Panc1 (cell line): ENCODE measurements around the gene PDE1A. TPM values are rescaled to one million over a fixed set of nuclear protein-coding genes. Genes with fewer than 3 reads are reported as not detected.

Experiments
- ATAC-seq: fragments of 200-7000 bp; cut with Tn5 transposase; 2 replicates; pipeline ENCODE4 v1.9.1; 2020; ENCODE audit warnings: mild to moderate bottlenecking, moderate library complexity
- BruUV-seq: library from RNA; stranded (reverse); fragments of 400-500 nt; replicated peaks from 2 replicates; lab custom pipeline; 2021; lab: Mats Ljungman, UMichigan
- CTCF ChIA-PET: fragments of 300-600 bp; sonication (Branson Sonifier 250); formaldehyde crosslinking; loops from one replicate; lab custom pipeline; 2022; ENCODE audit warnings: antibody characterized with exemption; lab: Charles Lee
- POLR2A ChIA-PET: fragments of 300-600 bp; sonication (Branson Sonifier 250); formaldehyde crosslinking; loops from one replicate; lab custom pipeline; 2022; ENCODE audit warnings: antibody characterized with exemption; lab: Charles Lee
- DNase-seq: peaks from one replicate; pipeline ENCODE4 v3.0.0-alpha.2; 2010; ENCODE audit warnings: low read depth, low spot score
- H3K27ac ChIP-seq: 2 replicates; pipeline ENCODE4 v1.5.1; 2011; ENCODE audit warnings: mild to moderate bottlenecking, low read length, inconsistent platforms
- H3K27me3 ChIP-seq: fragments of 200-500 bp; sonication (Bioruptor generic); 2 replicates; pipeline ENCODE4 v1.6.0; 2014; ENCODE audit warnings: low read length, inconsistent platforms; ENCODE audit not compliant: control insufficient read depth, insufficient read depth
- H3K36me3 ChIP-seq: fragments of 200-500 bp; sonication (Bioruptor generic); 2 replicates; pipeline ENCODE4 v1.5.1; 2014; ENCODE audit warnings: inconsistent platforms, mild to moderate bottlenecking, low read length, moderate library complexity; ENCODE audit not compliant: control insufficient read depth, insufficient read depth
- H3K4me1 ChIP-seq: 2 replicates; pipeline ENCODE4 v1.5.1; 2011; ENCODE audit warnings: inconsistent platforms, mild to moderate bottlenecking, low read length, moderate library complexity; ENCODE audit not compliant: control insufficient read depth, insufficient read depth
- H3K4me3 ChIP-seq, 2 experiments: 2 replicates each; pipeline ENCODE4 v1.5.1; 2011 to 2012; ENCODE audit warnings: low read depth in 2 of 2, low read length in 2 of 2, mild to moderate bottlenecking in 2 of 2, inconsistent platforms in 1 of 2, moderate library complexity in 1 of 2
- H3K9me3 ChIP-seq: fragments of 200-500 bp; sonication (Bioruptor generic); 2 replicates; pipeline ENCODE4 v1.5.1; 2014; ENCODE audit warnings: low read depth, mild to moderate bottlenecking, inconsistent platforms, low read length, moderate library complexity; ENCODE audit not compliant: control insufficient read depth, insufficient read depth
- CTCF ChIP-seq: fragments of 450-650 bp; IDR thresholded peaks from 2 replicates; pipeline ENCODE4 v1.5.1; 2017; ENCODE audit warnings: mild to moderate bottlenecking
- POLR2AphosphoS5 ChIP-seq: IDR thresholded peaks from 2 replicates; pipeline ENCODE4 v1.6.1; 2012; ENCODE audit warnings: mild to moderate bottlenecking, low read depth, low read length, moderate library complexity
- REST ChIP-seq, 2 experiments: IDR thresholded peaks; 2 replicates each; pipeline ENCODE4 v1.6.1; 2011 to 2012; ENCODE audit warnings: low read depth in 2 of 2, control low read depth in 1 of 2, low read length in 1 of 2, mild to moderate bottlenecking in 1 of 2, moderate library complexity in 1 of 2; ENCODE audit not compliant: insufficient read depth in 1 of 2
- SIN3A ChIP-seq: IDR thresholded peaks from 2 replicates; pipeline ENCODE4 v1.6.1; 2012; ENCODE audit warnings: low read depth, mild to moderate bottlenecking, low read length, moderate library complexity, borderline replicate concordance; ENCODE audit not compliant: insufficient read depth
- TCF7L2 ChIP-seq: IDR thresholded peaks from 2 replicates; pipeline ENCODE4 v1.6.1; 2011; ENCODE audit warnings: mild to moderate bottlenecking, low read depth, low read length, inconsistent platforms
- in situ Hi-C: cut with HindIII; loops from 2 replicates; pipeline ENCODE4 v1.10.0; 2016; ENCODE audit warnings: low sequenced_read_pairs, low pct_unique_long_range_greater_than_20kb
- intact Hi-C: fragments of 100-400 bp; cut with micrococcal nuclease; formaldehyde crosslinking; loops from one replicate; pipeline ENCODE4 v1.10.0; 2022; ENCODE audit not compliant: unreplicated experiment
- total RNA-seq: library from RNA; stranded (reverse); gene quantifications from one replicate; pipeline ENCODE4 v1.2.1, GENCODE V29; 2021; ENCODE audit not compliant: unreplicated experiment

The PDE1A gene
- total RNA-seq, 1 experiment from 2014 or later = 0.08 TPM

GRCh38 chr2:182116774-182117173 is 310.1 kb downstream of the PDE1A start:
- BruUV-seq = no TSS peak
- no peaks in the 10 kb centered on the region for H3K36me3 ChIP-seq
- no peaks in the 10 kb centered on the region for H3K9me3 ChIP-seq
- no peak for ATAC-seq
- intact Hi-C loops = no loop called here
- POLR2A ChIA-PET = no interaction called here
- no peaks in the 10 kb centered on the region for H3K27me3 ChIP-seq
- no peak for TF ChIP-seq REST (IDR thresholded peaks at IDR 0.05; ENCODE audit: insufficient read depth in 1 of 2, low read depth in 2 of 2, low read length in 1 of 2)
- no peak for TF ChIP-seq SIN3A
- no peak for TF ChIP-seq TCF7L2
- no peak for TF ChIP-seq CTCF
- no peak for TF ChIP-seq POLR2AphosphoS5
- DNase-seq = no peak
- H3K27ac ChIP-seq = no peak overlapping the region
- H3K4me1 ChIP-seq = no peaks in the 10 kb centered on the region
- in situ Hi-C loops = no loop called here
- no peak overlapping the region for H3K4me3 ChIP-seq
- CTCF ChIA-PET = interaction anchor here (0.6 kb wide), 1 partner anchor 538 kb away, joined by 4 read pairs; no protein-coding TSS in a partner anchor

GRCh38 chr2:182115258-182115657 is 311.6 kb downstream of the PDE1A start:
- H3K4me3 ChIP-seq = no peak overlapping the region
- H3K9me3 ChIP-seq = no peaks in the 10 kb centered on the region
- no TSS peak for BruUV-seq
- intact Hi-C loops = no loop called here
- no peak overlapping the region for H3K27ac ChIP-seq
- CTCF ChIA-PET = no interaction called here
- TF ChIP-seq CTCF (no peak), TCF7L2 (no peak), REST (IDR thresholded peaks at IDR 0.05; ENCODE audit: insufficient read depth in 1 of 2, low read depth in 2 of 2, low read length in 1 of 2) (no peak), POLR2AphosphoS5 (no peak), SIN3A (no peak)
- DNase-seq (no peak), ATAC-seq (no peak)
- POLR2A ChIA-PET = no interaction called here
- no peaks in the 10 kb centered on the region for H3K27me3 ChIP-seq
- in situ Hi-C loops = no loop called here
- no peaks in the 10 kb centered on the region for H3K4me1 ChIP-seq
- no peaks in the 10 kb centered on the region for H3K36me3 ChIP-seq
